ENCODE results near the gene DBN1. TPM values are rescaled to one million over a fixed set of nuclear protein-coding genes. Genes with fewer than 3 reads are reported as not detected.

Gene DBN1
- polyA plus RNA-seq, 12 donors, result 174 to 1,003 (median 222) TPM

DNA sequence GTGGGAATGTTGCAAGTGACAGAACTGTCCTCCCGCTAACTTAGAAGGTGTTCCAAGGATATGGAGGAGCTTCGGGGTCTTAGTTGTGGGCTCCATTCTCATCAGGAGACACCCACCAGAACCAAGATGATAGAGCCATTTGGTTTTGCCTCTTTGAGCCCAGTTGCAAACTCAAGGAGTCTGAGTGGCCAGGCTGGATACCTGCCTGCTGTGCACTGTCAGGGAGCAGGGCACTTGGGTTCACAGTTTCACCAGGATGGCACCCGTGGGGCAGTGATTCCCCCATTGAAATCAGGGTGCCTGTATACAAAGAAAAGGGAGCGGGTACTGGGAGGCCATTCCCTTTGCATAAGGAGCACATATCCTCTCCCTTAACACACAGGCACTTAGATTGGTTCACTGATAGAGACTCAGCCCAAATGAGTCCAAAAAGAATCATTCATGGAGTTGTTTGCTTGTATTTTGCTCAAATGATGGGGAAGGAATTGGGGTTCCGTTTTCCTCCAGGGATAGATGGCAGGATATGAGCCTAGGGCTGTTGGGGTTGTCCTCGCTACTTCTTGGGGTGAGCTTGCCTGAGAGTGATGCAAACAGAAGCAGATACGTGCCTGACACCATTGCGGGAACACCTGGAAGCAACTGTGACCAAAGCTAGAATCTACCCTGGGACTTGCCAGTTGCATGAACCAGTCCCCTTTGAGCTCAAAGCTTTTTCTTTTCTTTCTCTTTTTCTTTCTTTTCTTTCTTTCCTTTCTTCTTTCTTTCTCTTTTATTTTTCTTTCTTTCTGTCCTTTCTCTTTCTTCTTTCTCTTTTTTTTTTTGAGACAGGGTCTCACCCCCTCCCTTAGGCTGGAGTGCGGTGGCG, 28.1 kb downstream of the DBN1 start:
- no peak for DNase-seq

- no peak for DNase-seq
Measured at GRCh38 chr5:177444106-177445051, 29.1 kb downstream of the DBN1 start.

- DNase-seq, result no peak
Measured at GRCh38 chr5:177443144-177443983, 30.1 kb downstream of the DBN1 start.

- DNase-seq, result no peak
Measured at GRCh38 chr5:177442066-177442826, 31.2 kb downstream of the DBN1 start.

- DNase-seq, result no peak
Measured at GRCh38 chr5:177440990-177441780, 32.2 kb downstream of the DBN1 start.

DNA sequence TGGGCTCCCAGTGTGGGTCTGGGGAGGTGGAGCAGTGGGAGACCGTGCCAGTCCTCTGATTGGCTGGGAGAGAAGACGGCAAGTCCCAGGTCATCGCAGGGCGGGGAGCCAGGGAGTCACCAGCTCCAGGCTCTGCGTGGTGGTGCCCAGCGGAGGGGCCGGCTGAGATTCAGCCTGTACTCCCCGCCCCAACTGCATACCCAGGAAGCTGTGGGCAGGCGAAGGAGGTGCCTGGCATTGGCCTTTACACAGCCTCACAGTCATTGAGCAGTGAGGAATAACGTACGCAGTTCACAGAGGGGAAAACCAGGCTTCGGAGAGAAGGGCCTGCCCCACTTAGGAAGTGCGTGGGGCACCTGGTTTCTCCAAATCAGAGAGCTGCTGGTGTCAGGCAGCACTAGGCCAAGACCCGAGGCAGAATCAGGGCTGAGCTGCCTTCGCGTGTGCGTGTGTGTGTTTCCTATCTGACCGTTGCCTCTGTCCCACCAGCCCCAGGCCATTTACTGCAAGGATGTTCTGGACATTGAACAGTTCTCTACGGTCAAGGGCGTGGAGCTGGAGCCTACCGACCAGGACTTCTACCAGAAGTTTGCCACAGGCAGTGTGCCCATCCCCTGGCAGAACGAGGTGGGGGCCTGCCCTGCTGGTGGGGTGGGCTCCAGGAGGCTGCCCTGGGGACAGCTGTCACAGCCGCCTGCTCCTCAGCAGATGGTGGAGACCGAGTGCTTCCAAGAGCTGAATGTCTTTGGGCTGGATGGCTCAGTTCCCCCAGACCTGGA, 33.0 kb downstream of the DBN1 start:
- no peak for DNase-seq

GRCh38 chr5:177439518-177440053, 33.8 kb downstream of the DBN1 start:
- DNase-seq, result no peak

- no peak for DNase-seq
Measured at GRCh38 chr5:177438468-177438867, 35.0 kb downstream of the DBN1 start.

GRCh38 chr5:177437623-177438022, 35.8 kb downstream of the DBN1 start:
- no peak for DNase-seq

DNA sequence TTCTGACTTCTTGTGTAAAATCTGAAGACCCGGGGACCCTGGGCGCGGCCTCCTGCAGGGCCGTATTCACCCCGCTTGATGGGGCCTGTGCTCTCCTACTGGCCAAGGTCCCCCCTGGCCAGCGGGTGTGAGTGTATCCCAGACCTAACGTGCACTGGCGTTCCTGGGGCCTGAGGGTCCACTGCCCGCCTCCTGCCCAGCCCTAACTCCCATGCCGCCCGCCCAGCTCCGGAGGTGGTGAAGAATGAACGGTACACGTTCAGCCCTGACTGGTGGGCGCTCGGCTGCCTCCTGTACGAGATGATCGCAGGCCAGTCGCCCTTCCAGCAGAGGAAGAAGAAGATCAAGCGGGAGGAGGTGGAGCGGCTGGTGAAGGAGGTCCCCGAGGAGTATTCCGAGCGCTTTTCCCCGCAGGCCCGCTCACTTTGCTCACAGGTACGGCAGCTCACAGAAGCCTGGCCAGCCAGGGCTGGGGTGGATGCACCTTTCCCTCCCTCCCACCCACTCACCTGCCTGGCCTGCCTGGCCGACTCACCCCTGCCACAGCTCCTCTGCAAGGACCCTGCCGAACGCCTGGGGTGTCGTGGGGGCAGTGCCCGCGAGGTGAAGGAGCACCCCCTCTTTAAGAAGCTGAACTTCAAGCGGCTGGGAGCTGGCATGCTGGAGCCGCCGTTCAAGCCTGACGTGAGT, 37.4 kb downstream of the DBN1 start:
- no peak for DNase-seq

DNA sequence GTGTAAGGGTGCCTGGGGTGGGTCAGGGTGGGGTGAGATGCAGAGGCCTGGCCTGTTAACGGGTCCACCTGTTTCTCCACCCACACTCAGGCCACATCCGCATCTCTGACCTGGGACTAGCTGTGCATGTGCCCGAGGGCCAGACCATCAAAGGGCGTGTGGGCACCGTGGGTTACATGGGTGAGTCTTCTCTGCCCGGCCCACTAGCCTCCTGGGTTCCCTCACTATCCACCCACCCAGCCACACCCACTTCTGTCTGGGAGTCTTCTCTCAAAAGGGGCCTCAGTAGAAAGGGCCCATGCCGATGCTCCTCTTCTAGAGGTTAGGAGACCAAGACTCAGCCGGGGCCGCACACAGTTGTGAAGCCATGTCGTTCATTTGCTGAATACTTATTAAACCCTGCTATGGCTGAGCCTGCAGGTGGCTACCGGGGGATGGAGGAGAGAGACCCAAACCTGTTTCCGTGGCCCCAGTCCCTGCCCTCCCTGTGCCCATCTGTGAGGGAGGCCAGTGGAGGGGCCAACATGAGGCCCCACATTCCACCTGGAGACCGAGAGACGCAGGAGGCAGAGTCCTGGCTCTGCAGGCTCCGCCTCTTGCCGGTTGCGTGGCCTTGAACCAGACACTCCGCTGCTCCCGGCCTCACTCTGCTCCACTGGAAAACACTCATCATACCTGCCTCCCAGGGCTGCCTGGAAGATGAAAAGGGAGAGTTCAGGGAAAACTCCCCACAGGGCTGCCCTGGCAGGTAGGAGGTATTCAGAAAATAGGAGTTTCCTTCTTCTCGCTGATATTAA, 38.3 kb downstream of the DBN1 start:
- no peak for DNase-seq

DNA sequence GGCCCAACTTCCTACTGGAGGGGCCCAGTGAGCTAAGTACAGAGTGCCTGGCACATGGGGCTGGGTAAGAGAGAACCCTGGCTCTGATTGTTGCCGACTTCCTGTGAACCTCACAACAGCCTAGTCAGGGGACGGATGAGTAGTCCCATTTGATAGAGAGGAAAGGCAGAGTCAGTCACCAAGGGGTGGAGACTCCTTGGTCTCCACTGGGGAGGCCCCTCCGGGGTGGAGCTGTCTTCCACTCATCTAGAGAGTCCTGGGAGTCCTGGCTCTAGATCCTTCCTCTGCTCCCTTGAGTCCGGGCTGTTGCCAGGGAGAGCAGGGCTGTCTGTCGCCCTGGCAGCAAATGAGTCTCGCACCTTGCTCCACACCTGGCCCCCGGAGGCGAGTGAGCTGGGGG, 39.0 kb downstream of the DBN1 start:
- DNase-seq, result no peak

- DNase-seq, result no peak
Measured at GRCh38 chr5:177433658-177434217, 39.7 kb downstream of the DBN1 start.

DNA sequence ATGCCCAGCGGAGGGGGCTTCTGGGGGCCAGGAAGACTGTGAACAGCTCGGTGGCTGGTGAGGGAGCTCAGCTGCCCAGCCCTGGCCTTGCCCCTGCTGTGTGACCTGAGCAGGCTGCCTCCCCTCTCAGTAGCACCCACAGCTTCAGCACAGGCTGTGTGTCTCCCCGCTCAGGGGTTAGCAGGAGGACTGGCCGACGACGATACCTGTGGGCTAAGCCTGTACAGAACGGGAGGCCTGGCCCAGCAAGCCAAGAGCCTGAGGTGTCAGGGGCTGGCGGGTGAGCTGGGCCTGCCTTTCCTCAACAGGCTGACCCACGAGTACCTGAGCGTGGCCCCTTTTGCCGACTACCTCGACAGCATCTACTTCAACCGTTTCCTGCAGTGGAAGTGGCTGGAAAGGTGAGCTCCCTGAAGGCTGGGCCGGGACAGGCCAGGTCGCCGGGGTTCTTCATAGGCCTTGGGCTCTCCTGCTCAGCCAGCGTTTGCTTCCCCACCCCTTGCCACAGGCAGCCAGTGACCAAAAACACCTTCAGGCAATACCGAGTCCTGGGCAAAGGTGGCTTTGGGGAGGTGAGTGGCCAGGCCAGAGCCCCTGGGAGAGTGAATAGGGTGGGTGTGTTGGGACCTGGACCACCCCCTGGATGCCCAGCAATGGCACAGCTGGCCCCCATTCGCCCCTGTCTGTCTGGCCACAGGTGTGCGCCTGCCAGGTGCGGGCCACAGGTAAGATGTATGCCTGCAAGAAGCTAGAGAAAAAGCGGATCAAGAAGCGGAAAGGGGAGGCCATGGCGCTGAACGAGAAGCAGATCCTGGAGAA, 40.4 kb downstream of the DBN1 start:
- DNase-seq, result no peak

GRCh38 chr5:177432143-177432838, 41.1 kb downstream of the DBN1 start:
- DNase-seq, result no peak

Measured in muscle of arm (tissue), 12 donors.